ENCODE results near the gene MYO5C. TPM values are rescaled to one million over a fixed set of nuclear protein-coding genes. Genes with fewer than 3 reads are reported as not detected.

MYO5C gene
- total and polyA plus RNA-seq, 10 donors, result 0.53 to 23.4 (median 14.7) TPM

GRCh38 chr15:52258461-52258860 lies 37.1 kb downstream of the MYO5C start:
- intact Hi-C loops (cut with DNase I; ENCODE audit: low total_unique reads), result loop anchor here (5.0 kb wide), 1 partner anchor 474 kb away; no protein-coding TSS in a partner anchor
- TF ChIP-seq POLR2A (IDR thresholded peaks at IDR 0.05) (no peak), CTCF (IDR thresholded peaks at IDR 0.05 in 8 of 11, conservative IDR thresholded peaks at IDR 0.05 in 3 of 11) (no peak), POLR2AphosphoS5 (IDR thresholded peaks at IDR 0.05) (no peak)
- 85 to 96% (median 95%) methylated on average over 5 of the region's 5 CpGs for WGBS, 5 donors

DNA sequence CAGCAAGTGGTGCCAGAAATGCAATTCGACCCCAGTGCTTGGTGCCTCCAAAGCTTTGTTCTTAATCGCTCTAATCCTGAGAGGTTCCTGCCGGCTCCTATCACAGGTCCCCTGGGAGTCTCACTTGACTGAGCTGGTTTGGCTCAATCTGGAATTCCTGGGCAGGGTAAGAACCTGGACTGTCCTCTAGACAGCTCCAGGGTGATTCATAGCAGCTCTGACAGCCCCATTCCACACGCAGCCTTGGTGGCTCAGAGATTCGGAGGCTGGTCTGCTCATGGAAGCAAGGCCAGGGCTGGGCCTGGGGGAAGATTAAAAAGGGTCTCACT lies 37.9 kb downstream of the MYO5C start:
- DNase-seq, result no peak
- WGBS, 5 donors, result 71 to 89% (median 82%) methylated on average over 5 of the region's 5 CpGs
- TF ChIP-seq CTCF (IDR thresholded peaks at IDR 0.05 in 8 of 11, conservative IDR thresholded peaks at IDR 0.05 in 3 of 11) (no peak), POLR2A (IDR thresholded peaks at IDR 0.05) (no peak), POLR2AphosphoS5 (IDR thresholded peaks at IDR 0.05) (no peak)

More at GRCh38 chr15:52258461-52258860, 37.1 kb downstream of the MYO5C start:
- H3K4me1 ChIP-seq, result peaks cover 6 to 52% (median 32%) of the 10 kb centered on the region in 6 donors
- peaks cover 0 to 5% (median 0%) of the 10 kb centered on the region in 6 donors for H3K36me3 ChIP-seq
- no peak overlapping the region for H3K4me3 ChIP-seq
- no peak for DNase-seq
- no peaks in the 10 kb centered on the region for H3K9me3 ChIP-seq
- no peaks in the 10 kb centered on the region for H3K27me3 ChIP-seq (replicated peaks in 1 of 7)
- H3K27ac ChIP-seq, result no peak overlapping the region

DNA sequence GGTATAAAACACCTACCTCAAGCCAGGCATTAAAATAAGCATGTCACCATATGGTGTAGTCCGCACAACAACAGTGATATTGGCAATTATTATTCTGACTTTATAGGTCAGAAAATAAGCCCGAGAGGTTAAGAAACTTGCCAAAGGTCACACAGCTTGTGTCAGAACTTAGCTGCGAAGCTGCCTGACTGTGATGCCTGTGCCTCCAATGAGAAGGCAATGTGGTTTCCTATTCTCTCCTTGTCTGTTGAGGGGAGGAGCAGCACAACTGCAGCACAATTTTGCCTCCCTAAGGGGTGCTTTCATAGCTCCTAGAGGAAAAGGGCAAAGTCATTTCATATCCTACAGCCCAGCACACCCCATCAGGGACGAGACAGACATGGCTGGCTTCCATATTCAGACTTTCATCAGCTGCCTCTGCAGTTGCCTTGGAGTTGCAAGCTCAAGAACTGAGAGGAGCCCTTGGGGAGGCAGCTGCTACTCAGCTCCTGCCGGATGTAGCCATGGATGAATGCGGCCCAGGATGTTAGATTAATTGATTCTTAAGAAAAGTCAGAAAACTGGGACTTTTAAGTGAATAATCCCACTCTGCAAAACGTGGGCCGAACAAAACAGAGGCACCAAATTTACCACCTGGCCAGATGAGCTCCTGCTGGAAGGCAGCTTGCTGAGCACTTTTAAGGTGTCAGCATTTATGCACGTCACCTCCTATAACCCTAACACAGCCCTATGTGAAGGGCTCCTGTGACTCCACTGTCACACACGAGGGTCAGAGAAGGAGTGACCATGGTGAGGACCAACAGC lies 38.5 kb downstream of the MYO5C start:
- H3K9me3 ChIP-seq, result no peaks in the 10 kb centered on the region
- no peak for DNase-seq
- intact Hi-C loops (cut with DNase I; ENCODE audit: low total_unique reads), result loop anchor here (5.0 kb wide), 1 partner anchor 475 kb away; no protein-coding TSS in a partner anchor
- no peaks in the 10 kb centered on the region for H3K27me3 ChIP-seq (replicated peaks in 1 of 7)
- H3K4me1 ChIP-seq, result peaks cover 6 to 38% (median 24%) of the 10 kb centered on the region in 6 donors
- no peak overlapping the region for H3K4me3 ChIP-seq
- peaks cover 0 to 6% (median 0%) of the 10 kb centered on the region in 6 donors for H3K36me3 ChIP-seq
- peak overlapping the region in 1 of 8 donors; percentile 7 for H3K27ac ChIP-seq
- no peak for TF ChIP-seq CTCF (IDR thresholded peaks at IDR 0.05 in 8 of 11, conservative IDR thresholded peaks at IDR 0.05 in 3 of 11)
- TF ChIP-seq POLR2A (IDR thresholded peaks at IDR 0.05), result no peak
- no peak for TF ChIP-seq POLR2AphosphoS5 (IDR thresholded peaks at IDR 0.05)
- WGBS, 5 donors, result 73 to 90% (median 88%) methylated on average over 10 of the region's 10 CpGs

More for the DNA sequence above, 37.9 kb downstream of the MYO5C start:
- intact Hi-C loops (cut with DNase I; ENCODE audit: low total_unique reads), result loop anchor here (5.0 kb wide), 1 partner anchor 475 kb away; no protein-coding TSS in a partner anchor
- Histone ChIP-seq H3K36me3 (peaks cover 0 to 6% (median 0%) of the 10 kb centered on the region in 6 donors), H3K4me1 (peaks cover 6 to 44% (median 29%) of the 10 kb centered on the region in 6 donors), H3K4me3 (no peak overlapping the region), H3K27me3 (replicated peaks in 1 of 7) (no peaks in the 10 kb centered on the region), H3K27ac (no peak overlapping the region), H3K9me3 (no peaks in the 10 kb centered on the region)

GRCh38 chr15:52256366-52256765 lies 39.2 kb downstream of the MYO5C start:
- Histone ChIP-seq H3K27ac (peak overlapping the region in 1 of 8 donors; percentile 7), H3K9me3 (no peaks in the 10 kb centered on the region), H3K36me3 (peaks cover 0 to 6% (median 0%) of the 10 kb centered on the region in 6 donors), H3K4me1 (peaks cover under 1 to 31% (median 16%) of the 10 kb centered on the region in 6 donors), H3K4me3 (no peak overlapping the region), H3K27me3 (replicated peaks in 1 of 7) (no peaks in the 10 kb centered on the region)
- WGBS, 5 donors, result 5 to 8% (median 8%) methylated on average over 10 of the region's 10 CpGs
- intact Hi-C loops (cut with DNase I; ENCODE audit: low total_unique reads), result loop anchor here (5.0 kb wide), 1 partner anchor 476 kb away; no protein-coding TSS in a partner anchor
- DNase-seq, result peak; percentile 86
- TF ChIP-seq POLR2AphosphoS5 (IDR thresholded peaks at IDR 0.05) (no peak), CTCF (IDR thresholded peaks at IDR 0.05 in 8 of 11, conservative IDR thresholded peaks at IDR 0.05 in 3 of 11) (peak; percentile 69 to 85 (median 77))
